ENCODE data around the gene ZSCAN10.

GRCh38 chr16:3131755-3132377 is 32.8 kb upstream of the ZSCAN10 start:
- no peak for TF ChIP-seq ZNF114 (CRISPR knock-in tag; IDR thresholded peaks at IDR 0.05)
- TF ChIP-seq CTCF (conservative IDR thresholded peaks at IDR 0.05; ENCODE audit: low read depth in 2 of 2): peak; percentile 64 to 82
- no peak for TF ChIP-seq REST (IDR thresholded peaks at IDR 0.05; ENCODE audit: unreplicated experiment)
- TF ChIP-seq EZH2 (IDR thresholded peaks at IDR 0.05; ENCODE audit: low read depth, unreplicated experiment): no peak
- TF ChIP-seq POLR2AphosphoS5 (IDR thresholded peaks at IDR 0.05; ENCODE audit: low read depth): no peak
- no peak for TF ChIP-seq JUNB (IDR thresholded peaks at IDR 0.05; ENCODE audit: unreplicated experiment)
- no peak for TF ChIP-seq ETS1 (IDR thresholded peaks at IDR 0.05)
- TF ChIP-seq EZH2phosphoT487 (IDR thresholded peaks at IDR 0.05; ENCODE audit: unreplicated experiment): no peak
- no peak for TF ChIP-seq ZNF331 (CRISPR knock-in tag; IDR thresholded peaks at IDR 0.05; ENCODE audit: low read depth)
- no peak for TF ChIP-seq NANOG (IDR thresholded peaks at IDR 0.05; ENCODE audit: borderline replicate concordance)

Data from GM23338 (cell line).